ENCODE measurements around the gene AMACR. TPM values are rescaled to one million over a fixed set of nuclear protein-coding genes. Genes with fewer than 3 reads are reported as not detected.

Gene AMACR
- total and polyA plus RNA-seq, 2 experiments from 2014 or later, result 6.7 to 12.6 TPM

- Histone ChIP-seq H3K36me3 (ENCODE audit: insufficient read depth) (0 out of 2 replicates have a peak, but pooled peaks cover 3% of the 10 kb centered on the region), H3K27me3 (ENCODE audit: insufficient read depth) (no peaks in the 10 kb centered on the region), H3K4me1 (ENCODE audit: insufficient read depth) (peaks cover 7% of the 10 kb centered on the region; the same call in 1 of the 2 replicates), H3K4me3 (no peak overlapping the region), H3K79me2 (replicated peaks; ENCODE audit: insufficient read depth) (no peaks in the 10 kb centered on the region), H3K27ac (ENCODE audit: low read depth) (no peak overlapping the region), H2AFZ (no peak overlapping the region), H3F3A (replicated peaks; ENCODE audit: low read depth) (no peaks in the 10 kb centered on the region), H3K4me2 (no peak overlapping the region), H3K9me2 (ENCODE audit: insufficient read depth) (no peaks in the 10 kb centered on the region), H4K20me1 (replicated peaks; ENCODE audit: insufficient read depth) (no peaks in the 10 kb centered on the region)
- peaks cover 17% of the 10 kb centered on the region for H3K36me3 Mint-ChIP-seq (ENCODE audit: low read depth)
- H3K27me3 Mint-ChIP-seq (ENCODE audit: insufficient read depth, low read depth, poor library complexity), result no peaks in the 10 kb centered on the region
- TF ChIP-seq EZH2phosphoT487 (IDR thresholded peaks at IDR 0.05; ENCODE audit: unreplicated experiment) (no peak), POLR2AphosphoS5 (IDR thresholded peaks at IDR 0.05; ENCODE audit: low read depth) (no peak), ETS1 (IDR thresholded peaks at IDR 0.05) (no peak), EZH2 (IDR thresholded peaks at IDR 0.05; ENCODE audit: low read depth, unreplicated experiment) (no peak), REST (IDR thresholded peaks at IDR 0.05; ENCODE audit: unreplicated experiment) (no peak), ZNF462 (CRISPR knock-in tag; IDR thresholded peaks at IDR 0.05) (no peak), CREB1 (CRISPR knock-in tag; IDR thresholded peaks at IDR 0.05; ENCODE audit: low read depth) (no peak), ZNF114 (CRISPR knock-in tag; IDR thresholded peaks at IDR 0.05) (no peak), CTCF (conservative IDR thresholded peaks at IDR 0.05; ENCODE audit: low read depth in 2 of 2) (no peak), JUNB (IDR thresholded peaks at IDR 0.05; ENCODE audit: unreplicated experiment) (no peak), NANOG (IDR thresholded peaks at IDR 0.05; ENCODE audit: borderline replicate concordance) (no peak), STAT1 (IDR thresholded peaks at IDR 0.05; ENCODE audit: unreplicated experiment) (no peak), ZNF331 (CRISPR knock-in tag; IDR thresholded peaks at IDR 0.05; ENCODE audit: low read depth) (no peak)
- H3K9me3 Mint-ChIP-seq, result no peaks in the 10 kb centered on the region
- H3K4me1 Mint-ChIP-seq, result peaks cover 28% of the 10 kb centered on the region
- DNase-seq (ENCODE audit: low spot score), result no peak
- no peak overlapping the region for H3K27ac Mint-ChIP-seq
- H3K4me3 Mint-ChIP-seq, result no peak overlapping the region
- no peak for ATAC-seq
Observed at GRCh38 chr5:33999978-34000377, 7.9 kb downstream of the AMACR start.
